ENCODE measurements around the gene NHSL1. TPM values are rescaled to one million over a fixed set of nuclear protein-coding genes. Genes with fewer than 3 reads are reported as not detected.

NHSL1 gene
- total RNA-seq, 2 experiments from 2014 or later = 2.7 to 10.6 TPM

- intact Hi-C loops (cut with micrococcal nuclease; ENCODE audit: unreplicated experiment) = loop anchor here (2.0 kb wide), 1 partner anchor 42 kb away; the partner anchor contains the start of gene NHSL1
- Histone ChIP-seq H3K9me3 (ENCODE audit: low read length) (no peaks in the 10 kb centered on the region), H3K4me3 (ENCODE audit: low read depth, low read length, poor library complexity, severe bottlenecking) (peak overlapping the region; percentile 7), H3K79me2 (ENCODE audit: insufficient read depth, low read depth, low read length) (no peaks in the 10 kb centered on the region), H3K4me1 (ENCODE audit: insufficient read depth, low read length, poor library complexity, severe bottlenecking) (peaks cover 19% of the 10 kb centered on the region), H4K20me1 (ENCODE audit: insufficient read depth, low read length) (no peaks in the 10 kb centered on the region), H3K4me2 (ENCODE audit: low read length) (peak overlapping the region; percentile 62), H2AFZ (ENCODE audit: low read length) (peak overlapping the region; percentile 17; the same call in 1 of the 2 replicates), H3K27ac (ENCODE audit: low read depth, low read length, poor library complexity, severe bottlenecking) (peak overlapping the region; percentile 4), H3K36me3 (ENCODE audit: insufficient read depth, low read length) (no peaks in the 10 kb centered on the region), H3K9me2 (ENCODE audit: insufficient read depth, low read length) (no peaks in the 10 kb centered on the region)
- DNase-seq (ENCODE audit: low spot score) = no peak
- TF ChIP-seq EZH2phosphoT487 (IDR thresholded peaks at IDR 0.05; ENCODE audit: borderline replicate concordance, low read depth, low read length) (no peak), CTCF (conservative IDR thresholded peaks at IDR 0.05; ENCODE audit: low read length) (no peak)
- no TSS peak for BruUV-seq (replicated peaks)
- ChIA-PET CTCF (ENCODE audit: unreplicated experiment) (no interaction called here), POLR2A (interaction anchor here (0.7 to 1.6 kb wide), 9 partner anchors 8 to 44 kb away, joined by 3 to 10 read pairs (median 3); no protein-coding TSS in a partner anchor)
These were observed 42.9 kb downstream of the NHSL1 start for GRCh38 chr6:138456401-138456790.

GRCh38 chr6:138455746-138456400 lies 43.4 kb downstream of the NHSL1 start:
- peak overlapping the region; percentile 17; the same call in 1 of the 2 replicates for H2AFZ ChIP-seq (ENCODE audit: low read length)
- H3K36me3 ChIP-seq (ENCODE audit: insufficient read depth, low read length) = no peaks in the 10 kb centered on the region
- H3K4me3 ChIP-seq (ENCODE audit: low read depth, low read length, poor library complexity, severe bottlenecking) = peak overlapping the region; percentile 7
- peak; percentile 61 for DNase-seq (ENCODE audit: low spot score)
- ChIA-PET POLR2A (interaction anchor here (0.7 to 1.6 kb wide), 13 partner anchors 9 to 45 kb away, joined by 3 to 10 read pairs (median 3); partner anchors contain the start of gene NHSL1), CTCF (ENCODE audit: unreplicated experiment) (interaction anchor here (0.6 to 0.9 kb wide), 2 partner anchors 53 to 175 kb away, joined by 3 to 4 read pairs; no protein-coding TSS in a partner anchor)
- intact Hi-C loops (cut with micrococcal nuclease; ENCODE audit: unreplicated experiment) = loop anchor here (2.0 kb wide), 1 partner anchor 43 kb away; the partner anchor contains the start of gene NHSL1
- peaks cover 19% of the 10 kb centered on the region for H3K4me1 ChIP-seq (ENCODE audit: insufficient read depth, low read length, poor library complexity, severe bottlenecking)
- peak overlapping the region; percentile 4 for H3K27ac ChIP-seq (ENCODE audit: low read depth, low read length, poor library complexity, severe bottlenecking)
- no peaks in the 10 kb centered on the region for H3K9me3 ChIP-seq (ENCODE audit: low read length)
- H3K4me2 ChIP-seq (ENCODE audit: low read length) = peak overlapping the region; percentile 62
- H4K20me1 ChIP-seq (ENCODE audit: insufficient read depth, low read length) = no peaks in the 10 kb centered on the region
- H3K9me2 ChIP-seq (ENCODE audit: insufficient read depth, low read length) = no peaks in the 10 kb centered on the region
- H3K79me2 ChIP-seq (ENCODE audit: insufficient read depth, low read depth, low read length) = no peaks in the 10 kb centered on the region
- no TSS peak for BruUV-seq (replicated peaks)
- TF ChIP-seq CTCF (conservative IDR thresholded peaks at IDR 0.05; ENCODE audit: low read length) (no peak), EZH2phosphoT487 (IDR thresholded peaks at IDR 0.05; ENCODE audit: borderline replicate concordance, low read depth, low read length) (no peak)
